ENCODE data around the gene ZNF107. TPM values are rescaled to one million over a fixed set of nuclear protein-coding genes. Genes with fewer than 3 reads are reported as not detected.

ZNF107 gene
- total RNA-seq, 1 experiment from 2014 or later = 24.7 TPM

DNA sequence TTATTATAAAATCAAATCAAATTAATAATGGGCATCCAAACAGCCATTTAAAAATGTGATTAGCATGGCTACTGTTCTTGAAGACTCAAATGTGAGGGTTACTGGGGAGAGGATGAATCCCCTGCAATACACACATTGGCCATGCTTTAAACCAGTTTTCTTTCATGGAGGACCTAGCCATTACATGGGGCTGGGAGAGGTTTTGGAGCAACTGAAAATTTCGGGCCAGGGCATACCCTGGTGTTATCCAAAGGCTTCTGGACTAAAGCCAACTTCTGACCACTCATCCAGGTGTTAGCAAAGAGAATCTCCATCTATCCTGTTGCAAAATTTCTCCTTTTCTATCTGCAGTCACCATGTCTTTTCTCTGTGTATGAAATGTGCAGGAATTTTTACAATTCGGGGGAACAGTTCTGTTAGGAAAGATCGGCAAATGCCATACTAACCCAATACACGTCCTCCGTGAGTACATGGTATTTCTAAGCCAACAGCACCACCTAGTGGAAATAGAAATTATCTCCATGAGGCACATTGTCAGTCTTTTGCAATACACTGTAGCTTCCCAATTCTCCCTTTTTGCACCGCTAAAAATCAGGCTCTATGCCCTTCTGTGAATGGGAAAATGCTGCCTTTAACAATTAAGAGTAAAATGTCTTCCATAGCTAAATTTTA lies 47.0 kb upstream of the ZNF107 start:
- no peak overlapping the region for H3T11ph ChIP-seq (ENCODE audit: low read length)
- H3K14ac ChIP-seq (ENCODE audit: insufficient read depth, low read length) = no peak overlapping the region
- Mint-ChIP-seq H3K36me3 (ENCODE audit: insufficient read depth in 1 of 3, low read depth in 3 of 3) (peaks cover 0 to 31% (median 24%) of the 10 kb centered on the region in 3 experiments; a peak in 6 of 7 replicates), H3K27me3 (ENCODE audit: low read depth) (no peaks in the 10 kb centered on the region; the same call in 1 of the 2 replicates), H3K27ac (no peak overlapping the region), H3K4me1 (no peaks in the 10 kb centered on the region), H3K4me3 (no peak overlapping the region), H3K9me3 (peaks cover 97% of the 10 kb centered on the region in 2 experiments)
- H2BK12ac ChIP-seq (ENCODE audit: insufficient read length, low read depth, low read length) = no peak overlapping the region
- H2AFZ ChIP-seq (ENCODE audit: low read length) = no peak overlapping the region
- no peak overlapping the region for H4K5ac ChIP-seq (ENCODE audit: insufficient read length, low read depth, low read length)
- no peak overlapping the region for H2BK5ac ChIP-seq (ENCODE audit: insufficient read length, low read length)
- no peaks in the 10 kb centered on the region for H3K4me1 ChIP-seq (ENCODE audit: insufficient read depth, low read length)
- no peaks in the 10 kb centered on the region for H4K20me1 ChIP-seq (ENCODE audit: control insufficient read depth, insufficient read depth, insufficient read length)
- no peaks in the 10 kb centered on the region; the same call in 1 of the 2 replicates for H3K27me3 ChIP-seq (ENCODE audit: insufficient read depth, low read length)
- H3K23me2 ChIP-seq (ENCODE audit: insufficient read length, low read depth, low read length, poor library complexity, severe bottlenecking) = no peaks in the 10 kb centered on the region
- H3K23ac ChIP-seq (ENCODE audit: insufficient read length, low read depth, low read length) = no peak overlapping the region
- no peak overlapping the region for H4K91ac ChIP-seq (ENCODE audit: insufficient read length, low read depth, low read length)
- TF ChIP-seq, protein P1, sequence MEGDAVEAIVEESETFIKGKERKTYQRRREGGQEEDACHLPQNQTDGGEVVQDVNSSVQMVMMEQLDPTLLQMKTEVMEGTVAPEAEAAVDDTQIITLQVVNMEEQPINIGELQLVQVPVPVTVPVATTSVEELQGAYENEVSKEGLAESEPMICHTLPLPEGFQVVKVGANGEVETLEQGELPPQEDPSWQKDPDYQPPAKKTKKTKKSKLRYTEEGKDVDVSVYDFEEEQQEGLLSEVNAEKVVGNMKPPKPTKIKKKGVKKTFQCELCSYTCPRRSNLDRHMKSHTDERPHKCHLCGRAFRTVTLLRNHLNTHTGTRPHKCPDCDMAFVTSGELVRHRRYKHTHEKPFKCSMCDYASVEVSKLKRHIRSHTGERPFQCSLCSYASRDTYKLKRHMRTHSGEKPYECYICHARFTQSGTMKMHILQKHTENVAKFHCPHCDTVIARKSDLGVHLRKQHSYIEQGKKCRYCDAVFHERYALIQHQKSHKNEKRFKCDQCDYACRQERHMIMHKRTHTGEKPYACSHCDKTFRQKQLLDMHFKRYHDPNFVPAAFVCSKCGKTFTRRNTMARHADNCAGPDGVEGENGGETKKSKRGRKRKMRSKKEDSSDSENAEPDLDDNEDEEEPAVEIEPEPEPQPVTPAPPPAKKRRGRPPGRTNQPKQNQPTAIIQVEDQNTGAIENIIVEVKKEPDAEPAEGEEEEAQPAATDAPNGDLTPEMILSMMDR (conservative IDR thresholded peaks at IDR 0.05) = peak; percentile 66
- H4K8ac ChIP-seq (replicated peaks; ENCODE audit: insufficient read length, low read depth, low read length) = no peak overlapping the region
- H3K56ac ChIP-seq (ENCODE audit: insufficient read length, low read depth, low read length) = no peak overlapping the region
- no peak overlapping the region for H3K18ac ChIP-seq (ENCODE audit: insufficient read length, low read depth, low read length)
- no peak overlapping the region for H2BK15ac ChIP-seq (ENCODE audit: low read depth, low read length)
- no CpG with 5 or more reads among the region's 6 CpGs for WGBS (ENCODE audit: extremely low coverage, insufficient read length, low lambda C conversion rate)
- H3K27ac ChIP-seq (ENCODE audit: insufficient read length, low read depth, low read length) = no peak overlapping the region
- no peak overlapping the region for H2BK20ac ChIP-seq (ENCODE audit: low read depth, low read length, poor library complexity, severe bottlenecking)
- H2AK5ac ChIP-seq (ENCODE audit: insufficient read length, low read length) = no peak overlapping the region
- H2BK120ac ChIP-seq (ENCODE audit: low read depth, low read length, poor library complexity, severe bottlenecking) = no peak overlapping the region
- H3K79me1 ChIP-seq (ENCODE audit: insufficient read depth, low read depth, low read length, poor library complexity, severe bottlenecking) = no peaks in the 10 kb centered on the region
- no peak overlapping the region for H3K4me2 ChIP-seq (ENCODE audit: insufficient read depth, insufficient read length, low read length)
- H3K9ac ChIP-seq (ENCODE audit: extremely low read depth, insufficient read length, low read length) = no peak overlapping the region
- no peak for DNase-seq
- H3K4ac ChIP-seq (ENCODE audit: low read depth, low read length) = no peak overlapping the region
- H3K79me2 ChIP-seq (ENCODE audit: insufficient read depth, low read length) = no peaks in the 10 kb centered on the region
- peaks cover 98% of the 10 kb centered on the region for H3K9me3 ChIP-seq (ENCODE audit: control insufficient read depth, low read depth, low read length)

All from H9 (cell line).